Measurements from ENCODE around the gene CYTH1.

The CYTH1 gene

GRCh38 chr17:78781893-78782304, at the start of gene CYTH1:
Gene CYTH1 (minus strand): TSS chr17:78782273. CDS start chr17:78782223, 50 bp downstream.
- DNase-seq = no peak

- DNase-seq = no peak
Measured at GRCh38 chr17:78829477-78829876, 47.4 kb upstream of the CYTH1 start.

- DNase-seq = no peak
Measured at GRCh38 chr17:78828470-78829185, 46.6 kb upstream of the CYTH1 start.

GRCh38 chr17:78826836-78827509, 44.9 kb upstream of the CYTH1 start:
- no peak for DNase-seq

- DNase-seq = no peak
Measured at GRCh38 chr17:78826421-78826820, 44.3 kb upstream of the CYTH1 start.

GRCh38 chr17:78825696-78826095, 43.6 kb upstream of the CYTH1 start:
- DNase-seq = no peak

- DNase-seq = no peak
Measured at GRCh38 chr17:78824240-78824639, 42.2 kb upstream of the CYTH1 start.

- no peak for DNase-seq
Measured at GRCh38 chr17:78823282-78824046, 41.4 kb upstream of the CYTH1 start.

- DNase-seq = no peak
Measured at GRCh38 chr17:78822552-78822951, 40.5 kb upstream of the CYTH1 start.

- no peak for DNase-seq
Measured at GRCh38 chr17:78821961-78822360, 39.9 kb upstream of the CYTH1 start.

- no peak for DNase-seq
Measured at GRCh38 chr17:78820841-78821240, 38.8 kb upstream of the CYTH1 start.

GRCh38 chr17:78819806-78820792, 38.0 kb upstream of the CYTH1 start:
- DNase-seq = no peak

GRCh38 chr17:78819402-78819801, 37.3 kb upstream of the CYTH1 start:
- no peak for DNase-seq

GRCh38 chr17:78818932-78819331, 36.9 kb upstream of the CYTH1 start:
- DNase-seq = no peak

- DNase-seq = no peak
Measured at GRCh38 chr17:78818152-78818846, 36.2 kb upstream of the CYTH1 start.

GRCh38 chr17:78817123-78817522, 35.0 kb upstream of the CYTH1 start:
- no peak for DNase-seq

GRCh38 chr17:78815696-78816095, 33.6 kb upstream of the CYTH1 start:
- DNase-seq = no peak

GRCh38 chr17:78812855-78813254, 30.8 kb upstream of the CYTH1 start:
- no peak for DNase-seq

- DNase-seq = no peak
Measured at GRCh38 chr17:78808163-78808562, 26.1 kb upstream of the CYTH1 start.

- no peak for DNase-seq
Measured at GRCh38 chr17:78806451-78806850, 24.4 kb upstream of the CYTH1 start.

- DNase-seq = no peak
Measured at GRCh38 chr17:78805301-78805700, 23.2 kb upstream of the CYTH1 start.

- DNase-seq = no peak
Measured at GRCh38 chr17:78804777-78805176, 22.7 kb upstream of the CYTH1 start.
